Measurements from ENCODE around the gene LMAN2L. TPM values are rescaled to one million over a fixed set of nuclear protein-coding genes. Genes with fewer than 3 reads are reported as not detected.

The LMAN2L gene
- total RNA-seq, 1 experiment from 2014 or later: 17.6 TPM

GRCh38 chr2:96775160-96775559, 35.3 kb upstream of the LMAN2L start:
- Mint-ChIP-seq H3K27me3 (ENCODE audit: low read depth) (no peaks in the 10 kb centered on the region), H3K4me3 (no peak overlapping the region), H3K4me1 (peaks cover 3 to 15% of the 10 kb centered on the region in 2 experiments; a peak in 3 of 4 replicates), H3K9me3 (peaks cover 0 to 4% of the 10 kb centered on the region in 2 experiments; a peak in 3 of 5 replicates), H3K27ac (no peak overlapping the region), H3K36me3 (ENCODE audit: insufficient read depth in 1 of 3, low read depth in 3 of 3) (no peaks in the 10 kb centered on the region; a peak in 2 of 7 replicates)
- Histone ChIP-seq H3K23ac (ENCODE audit: insufficient read length, low read depth, low read length) (no peak overlapping the region), H3T11ph (ENCODE audit: low read length) (no peak overlapping the region), H3K4ac (ENCODE audit: low read depth, low read length) (no peak overlapping the region), H3K23me2 (ENCODE audit: insufficient read length, low read depth, low read length, poor library complexity, severe bottlenecking) (no peaks in the 10 kb centered on the region), H3K9me3 (ENCODE audit: control insufficient read depth, low read depth, low read length) (no peaks in the 10 kb centered on the region), H3K79me2 (ENCODE audit: insufficient read depth, low read length) (no peaks in the 10 kb centered on the region), H3K56ac (ENCODE audit: insufficient read length, low read depth, low read length) (no peak overlapping the region), H4K20me1 (ENCODE audit: control insufficient read depth, insufficient read depth, insufficient read length) (no peaks in the 10 kb centered on the region), H2BK5ac (ENCODE audit: insufficient read length, low read length) (no peak overlapping the region), H2BK120ac (ENCODE audit: low read depth, low read length, poor library complexity, severe bottlenecking) (no peak overlapping the region), H3K18ac (ENCODE audit: insufficient read length, low read depth, low read length) (no peak overlapping the region), H3K27me3 (ENCODE audit: insufficient read depth, low read length) (no peaks in the 10 kb centered on the region), H4K8ac (replicated peaks; ENCODE audit: insufficient read length, low read depth, low read length) (no peak overlapping the region), H2BK20ac (ENCODE audit: low read depth, low read length, poor library complexity, severe bottlenecking) (no peak overlapping the region), H2AFZ (ENCODE audit: low read length) (no peak overlapping the region), H3K79me1 (ENCODE audit: insufficient read depth, low read depth, low read length, poor library complexity, severe bottlenecking) (no peaks in the 10 kb centered on the region), H2BK15ac (ENCODE audit: low read depth, low read length) (no peak overlapping the region), H4K5ac (ENCODE audit: insufficient read length, low read depth, low read length) (no peak overlapping the region), H2AK5ac (ENCODE audit: insufficient read length, low read length) (no peak overlapping the region), H3K14ac (ENCODE audit: insufficient read depth, low read length) (no peak overlapping the region), H3K9ac (ENCODE audit: extremely low read depth, insufficient read length, low read length) (no peak overlapping the region), H4K91ac (ENCODE audit: insufficient read length, low read depth, low read length) (no peak overlapping the region), H3K4me2 (ENCODE audit: insufficient read depth, insufficient read length, low read length) (no peak overlapping the region), H2BK12ac (ENCODE audit: insufficient read length, low read depth, low read length) (no peak overlapping the region), H3K27ac (ENCODE audit: insufficient read length, low read depth, low read length) (no peak overlapping the region), H3K4me1 (ENCODE audit: insufficient read depth, low read length) (0 out of 2 replicates have a peak, but pooled peaks cover 2% of the 10 kb centered on the region)
- no peak for TF ChIP-seq CTCF (conservative IDR thresholded peaks at IDR 0.05)
- no peak for DNase-seq
- WGBS (ENCODE audit: extremely low coverage, insufficient read length, low lambda C conversion rate): no CpG with 5 or more reads among the region's 1 CpG

Data from H9 (cell line).